CD8-positive, alpha-beta memory T cell (primary cell): ENCODE data around the gene TRMT1. TPM values are rescaled to one million over a fixed set of nuclear protein-coding genes. Genes with fewer than 3 reads are reported as not detected.

Experiments used
- CTCF ChIA-PET: fragments of 350-600 bp; sonication (Branson Sonifier 250); formaldehyde crosslinking; loops from one replicate; lab custom pipeline; 2021; ENCODE audit warnings: antibody characterized with exemption; lab: Charles Lee
- POLR2A ChIA-PET: fragments of 350-600 bp; sonication (Branson Sonifier 250); formaldehyde crosslinking; loops from one replicate; lab custom pipeline; 2021; ENCODE audit warnings: antibody characterized with exemption; lab: Charles Lee
- DNase-seq, 5 donors: peaks; one replicate each; pipeline versions ENCODE4 v3.0.0 to v3.0.0-alpha.2; 2020 to 2022; ENCODE audit warnings: mixed read lengths in 1 of 5
- H3K27ac ChIP-seq: one replicate; pipeline ENCODE4 v1.7.0; 2013; ENCODE audit warnings: low read depth, mild to moderate bottlenecking, low read length, moderate library complexity
- H3K27me3 ChIP-seq: 2 replicates; pipeline ENCODE4 v1.7.0; 2013; ENCODE audit warnings: low read length, mild to moderate bottlenecking; ENCODE audit not compliant: insufficient read depth, poor library complexity, severe bottlenecking
- H3K36me3 ChIP-seq: 2 replicates; pipeline ENCODE4 v1.7.0; 2013; ENCODE audit warnings: mild to moderate bottlenecking, low read length, moderate library complexity; ENCODE audit not compliant: insufficient read depth
- H3K4me1 ChIP-seq: 2 replicates; pipeline ENCODE4 v1.7.0; 2013; ENCODE audit warnings: mild to moderate bottlenecking, low read length, moderate library complexity; ENCODE audit not compliant: insufficient read depth
- H3K4me3 ChIP-seq: 2 replicates; pipeline ENCODE4 v1.7.0; 2013; ENCODE audit warnings: mild to moderate bottlenecking, low read length
- H3K9me3 ChIP-seq: 2 replicates; pipeline ENCODE4 v1.7.0; 2013; ENCODE audit warnings: mild to moderate bottlenecking, low read length
- H3K27ac Mint-ChIP-seq, 8 donors: one replicate each; pipeline ENCODE4 v1.8.0; 2020 to 2021; ENCODE audit warnings: mixed read lengths in 8 of 8, mild to moderate bottlenecking in 6 of 8, inconsistent platforms in 3 of 8, moderate library complexity in 3 of 8
- H3K27me3 Mint-ChIP-seq, 2 donors: one replicate each; pipeline ENCODE4 v1.8.0; 2020 to 2021; ENCODE audit warnings: mixed read lengths in 2 of 2, mild to moderate bottlenecking in 1 of 2, moderate library complexity in 1 of 2
- H3K36me3 Mint-ChIP-seq, 3 donors: one replicate each; pipeline ENCODE4 v1.8.0; 2020 to 2021; ENCODE audit warnings: mixed read lengths in 3 of 3, inconsistent platforms in 1 of 3, mild to moderate bottlenecking in 1 of 3
- H3K4me1 Mint-ChIP-seq, 3 donors: one replicate each; pipeline ENCODE4 v1.8.0; 2020 to 2021; ENCODE audit warnings: mixed read lengths in 3 of 3, inconsistent platforms in 1 of 3, mild to moderate bottlenecking in 1 of 3
- H3K4me3 Mint-ChIP-seq, 7 donors: one replicate each; pipeline ENCODE4 v1.8.0; 2020 to 2021; ENCODE audit warnings: mixed read lengths in 7 of 7, mild to moderate bottlenecking in 6 of 7, moderate library complexity in 4 of 7, inconsistent platforms in 2 of 7
- H3K9me3 Mint-ChIP-seq, 5 donors: one replicate each; pipeline ENCODE4 v1.8.0; 2020 to 2022; ENCODE audit warnings: mixed read lengths in 5 of 5, mild to moderate bottlenecking in 3 of 5, moderate library complexity in 2 of 5, inconsistent platforms in 1 of 5
- polyA plus RNA-seq: library from polyadenylated mRNA; unstranded; fragments of 300-500 nt; fragmentation: Illumina TruSeq; gene quantifications from one replicate; pipeline ENCODE4 v1.2.3, GENCODE V29; 2021
- total RNA-seq, 2 experiments: library from RNA; stranded (reverse); gene quantifications; one replicate each; pipeline ENCODE4 v1.2.3, GENCODE V29; 2021

The TRMT1 gene
- total and polyA plus RNA-seq, 3 experiments from 2014 or later, result 18.2 to 138 (median 138) TPM

DNA sequence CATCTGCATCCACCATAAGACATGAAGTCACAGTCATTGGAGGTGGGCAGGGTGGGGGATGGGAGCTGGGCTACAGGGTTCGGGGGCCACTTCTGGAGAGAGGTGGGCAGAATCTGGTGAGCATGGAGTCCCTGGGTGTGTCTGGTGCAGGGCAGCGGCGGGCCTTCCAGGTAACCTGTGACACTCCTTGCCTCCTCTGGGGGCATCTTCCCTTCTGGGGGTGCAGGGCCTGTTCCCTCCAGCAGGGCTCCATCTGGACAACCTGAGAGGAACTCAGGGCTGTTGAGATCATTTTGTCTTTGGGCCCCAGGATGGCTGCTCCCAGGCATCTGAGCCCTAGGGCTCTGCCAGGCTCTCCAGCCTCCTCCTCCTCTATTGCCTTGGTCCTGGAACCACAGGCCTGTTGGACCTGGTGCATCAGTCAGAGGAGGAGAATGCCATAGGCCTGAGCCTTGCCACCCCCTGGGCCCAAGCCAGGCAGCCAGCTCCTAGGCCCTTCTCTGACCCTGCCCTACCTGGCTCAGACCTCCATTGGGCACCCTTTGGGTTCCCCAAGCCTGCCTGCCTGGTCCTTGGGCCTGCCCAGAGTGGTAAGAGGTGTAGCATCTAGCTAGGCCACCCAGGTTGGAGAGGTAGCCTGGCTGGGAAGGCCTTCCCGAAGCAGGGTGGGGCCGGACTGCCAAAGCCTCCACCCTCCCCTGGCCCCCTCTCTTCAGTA lies 27.2 kb downstream of the TRMT1 start:
- CTCF ChIA-PET, result interaction anchor here (1.6 to 2.0 kb wide), 2 partner anchors 28 to 124 kb away, joined by 5 to 7 read pairs; no protein-coding TSS in a partner anchor
- Histone ChIP-seq H3K4me3 (no peak overlapping the region), H3K36me3 (no peaks in the 10 kb centered on the region), H3K4me1 (no peaks in the 10 kb centered on the region), H3K27me3 (no peaks in the 10 kb centered on the region), H3K27ac (no peak overlapping the region), H3K9me3 (no peaks in the 10 kb centered on the region)
- Mint-ChIP-seq H3K4me3 (no peak overlapping the region), H3K4me1 (peaks cover 0 to 3% (median 0%) of the 10 kb centered on the region in 3 donors), H3K36me3 (no peaks in the 10 kb centered on the region), H3K27ac (no peak overlapping the region), H3K9me3 (no peaks in the 10 kb centered on the region), H3K27me3 (peaks cover 0 to 4% of the 10 kb centered on the region in 2 donors)
- POLR2A ChIA-PET, result no interaction called here
- DNase-seq, result no peak

DNA sequence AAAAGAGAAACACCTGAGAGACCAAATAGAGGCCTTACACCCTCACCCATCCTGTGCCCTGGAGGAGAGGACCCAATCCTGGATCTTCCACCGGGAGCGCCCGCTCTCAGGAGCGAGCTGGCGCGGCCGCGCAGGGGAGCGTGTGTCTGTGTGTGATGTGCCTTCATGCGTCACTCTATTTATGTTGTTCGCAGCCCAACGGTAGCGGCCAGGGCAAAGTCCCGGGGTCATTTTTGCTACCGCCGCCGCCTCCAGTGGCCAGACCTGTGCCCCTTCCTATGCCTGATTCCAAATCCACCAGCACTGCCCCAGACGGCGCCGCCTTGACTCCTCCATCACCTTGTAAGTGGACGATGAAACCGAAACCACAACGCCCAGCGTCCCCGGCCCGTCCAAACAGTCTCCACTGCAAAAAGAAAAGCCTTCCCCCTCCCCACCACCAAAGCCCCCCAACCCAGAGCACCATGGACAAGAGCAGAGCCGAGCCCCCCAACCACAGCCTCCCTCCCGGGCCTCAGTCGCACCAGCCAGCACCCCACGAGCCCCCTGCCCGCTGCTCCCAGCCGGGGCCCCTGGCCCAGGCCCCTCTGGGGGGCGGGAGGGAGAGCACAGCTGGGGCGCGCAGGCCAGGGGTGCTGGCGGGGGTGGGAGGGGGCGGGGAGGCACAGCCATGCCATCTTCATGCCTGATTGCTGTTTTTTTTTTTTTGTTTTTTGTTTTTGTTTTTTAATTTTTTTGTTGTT lies 28.6 kb downstream of the TRMT1 start:
- H3K4me3 Mint-ChIP-seq, result no peak overlapping the region
- no peaks in the 10 kb centered on the region for H3K9me3 Mint-ChIP-seq
- no peaks in the 10 kb centered on the region for H3K27me3 Mint-ChIP-seq
- H3K4me3 ChIP-seq, result no peak overlapping the region
- POLR2A ChIA-PET, result no interaction called here
- no peaks in the 10 kb centered on the region for H3K4me1 ChIP-seq
- H3K9me3 ChIP-seq, result no peaks in the 10 kb centered on the region
- H3K4me1 Mint-ChIP-seq, result no peaks in the 10 kb centered on the region
- no peak overlapping the region for H3K27ac ChIP-seq
- H3K36me3 Mint-ChIP-seq, result no peaks in the 10 kb centered on the region
- no peaks in the 10 kb centered on the region for H3K27me3 ChIP-seq
- no peak for DNase-seq
- H3K27ac Mint-ChIP-seq, result no peak overlapping the region
- CTCF ChIA-PET, result no interaction called here
- H3K36me3 ChIP-seq, result no peaks in the 10 kb centered on the region

DNA sequence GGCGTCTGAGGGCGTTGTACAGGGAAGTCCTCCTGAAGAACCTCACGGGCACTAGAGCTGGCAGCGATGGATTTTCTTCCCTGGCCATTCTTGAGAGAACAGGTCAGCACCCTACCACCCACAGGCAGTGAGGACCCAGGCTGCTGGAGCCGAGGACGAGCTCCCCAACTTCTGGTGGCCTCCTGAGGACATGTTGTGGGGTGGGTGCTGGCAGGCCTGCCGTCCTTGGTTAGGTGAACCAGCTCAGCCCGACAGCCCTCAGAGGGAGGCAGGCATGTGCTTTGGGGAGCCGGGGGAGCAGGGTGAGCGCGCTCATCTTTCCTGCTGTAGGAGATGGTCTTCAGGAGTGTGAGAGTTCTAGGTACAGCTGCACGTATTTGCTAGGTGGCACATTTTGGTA lies 29.2 kb downstream of the TRMT1 start:
- Mint-ChIP-seq H3K9me3 (no peaks in the 10 kb centered on the region), H3K4me1 (no peaks in the 10 kb centered on the region), H3K27ac (no peak overlapping the region), H3K36me3 (no peaks in the 10 kb centered on the region), H3K4me3 (no peak overlapping the region), H3K27me3 (no peaks in the 10 kb centered on the region)
- DNase-seq, result no peak
- CTCF ChIA-PET, result interaction anchor here (1.4 to 1.5 kb wide), 2 partner anchors 26 to 110 kb away, joined by 5 read pairs; no protein-coding TSS in a partner anchor
- H3K27me3 ChIP-seq, result no peaks in the 10 kb centered on the region
- no peak overlapping the region for H3K4me3 ChIP-seq
- no peaks in the 10 kb centered on the region for H3K9me3 ChIP-seq
- POLR2A ChIA-PET, result no interaction called here
- no peak overlapping the region for H3K27ac ChIP-seq
- no peaks in the 10 kb centered on the region for H3K4me1 ChIP-seq
- no peaks in the 10 kb centered on the region for H3K36me3 ChIP-seq

DNA sequence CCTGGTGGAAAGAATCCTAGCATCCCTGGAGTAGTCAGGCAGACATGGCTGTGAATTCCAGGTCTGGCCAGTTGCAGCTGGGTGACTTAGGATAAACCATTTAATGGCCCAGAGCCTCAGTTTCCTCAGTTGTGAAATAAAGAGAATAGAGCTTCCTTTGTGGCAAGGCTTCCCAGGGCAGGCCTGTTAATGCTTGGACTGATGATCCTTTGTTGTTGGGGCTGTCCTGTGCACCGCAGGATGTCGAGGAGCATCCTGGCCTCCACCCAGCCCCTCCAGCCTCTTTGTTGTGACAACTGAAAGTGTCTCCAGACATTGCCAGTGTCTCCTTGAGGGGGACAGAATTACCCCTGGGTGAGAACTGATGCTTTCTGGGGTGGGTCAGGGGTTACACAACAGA lies 30.2 kb downstream of the TRMT1 start:
- Histone ChIP-seq H3K27ac (no peak overlapping the region), H3K4me3 (no peak overlapping the region), H3K27me3 (no peaks in the 10 kb centered on the region), H3K4me1 (no peaks in the 10 kb centered on the region), H3K36me3 (no peaks in the 10 kb centered on the region), H3K9me3 (no peaks in the 10 kb centered on the region)
- ChIA-PET CTCF (interaction anchor here (0.7 to 1.5 kb wide), 3 partner anchors 25 to 121 kb away, joined by 4 to 5 read pairs (median 5); no protein-coding TSS in a partner anchor), POLR2A (interaction anchor here (0.6 kb wide), 1 partner anchor 80 kb away, joined by 4 read pairs; no protein-coding TSS in a partner anchor)
- H3K9me3 Mint-ChIP-seq, result no peaks in the 10 kb centered on the region
- no peak overlapping the region for H3K4me3 Mint-ChIP-seq
- no peaks in the 10 kb centered on the region for H3K27me3 Mint-ChIP-seq
- no peak overlapping the region for H3K27ac Mint-ChIP-seq
- no peak for DNase-seq
- H3K4me1 Mint-ChIP-seq, result no peaks in the 10 kb centered on the region
- no peaks in the 10 kb centered on the region for H3K36me3 Mint-ChIP-seq

DNA sequence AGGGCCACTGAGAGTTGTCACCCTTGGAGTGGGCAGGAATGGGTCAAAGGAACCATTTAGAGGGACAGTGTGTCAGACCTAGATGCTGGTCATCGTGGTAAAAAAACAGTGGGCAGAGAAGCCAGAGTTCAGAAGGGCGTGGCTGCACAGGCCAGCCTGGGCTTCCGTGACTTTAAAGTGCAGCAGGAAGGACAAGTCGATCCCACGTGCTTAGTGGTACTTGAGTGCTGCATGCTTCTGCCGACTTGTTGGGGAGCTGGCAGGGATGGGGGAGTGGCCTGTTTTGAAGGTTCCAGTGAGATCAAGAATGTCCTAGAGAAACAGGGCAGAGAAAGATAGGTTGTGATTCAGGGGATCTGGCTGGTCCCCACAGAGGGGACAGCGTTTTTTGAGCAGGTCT lies 30.9 kb downstream of the TRMT1 start:
- ChIA-PET CTCF (interaction anchor here (0.7 to 1.5 kb wide), 4 partner anchors 8 to 120 kb away, joined by 4 to 8 read pairs (median 5); no protein-coding TSS in a partner anchor), POLR2A (interaction anchor here (0.6 kb wide), 1 partner anchor 81 kb away, joined by 4 read pairs; no protein-coding TSS in a partner anchor)
- H3K36me3 ChIP-seq, result no peaks in the 10 kb centered on the region
- H3K27ac Mint-ChIP-seq, result peak overlapping the region in 1 of 8 donors; percentile 65
- no peaks in the 10 kb centered on the region for H3K27me3 Mint-ChIP-seq
- H3K27me3 ChIP-seq, result no peaks in the 10 kb centered on the region
- H3K9me3 Mint-ChIP-seq, result no peaks in the 10 kb centered on the region
- H3K4me1 Mint-ChIP-seq, result no peaks in the 10 kb centered on the region
- no peak overlapping the region for H3K4me3 ChIP-seq
- no peak overlapping the region for H3K4me3 Mint-ChIP-seq
- H3K4me1 ChIP-seq, result no peaks in the 10 kb centered on the region
- no peaks in the 10 kb centered on the region for H3K9me3 ChIP-seq
- no peak overlapping the region for H3K27ac ChIP-seq
- no peak for DNase-seq
- H3K36me3 Mint-ChIP-seq, result no peaks in the 10 kb centered on the region

DNA sequence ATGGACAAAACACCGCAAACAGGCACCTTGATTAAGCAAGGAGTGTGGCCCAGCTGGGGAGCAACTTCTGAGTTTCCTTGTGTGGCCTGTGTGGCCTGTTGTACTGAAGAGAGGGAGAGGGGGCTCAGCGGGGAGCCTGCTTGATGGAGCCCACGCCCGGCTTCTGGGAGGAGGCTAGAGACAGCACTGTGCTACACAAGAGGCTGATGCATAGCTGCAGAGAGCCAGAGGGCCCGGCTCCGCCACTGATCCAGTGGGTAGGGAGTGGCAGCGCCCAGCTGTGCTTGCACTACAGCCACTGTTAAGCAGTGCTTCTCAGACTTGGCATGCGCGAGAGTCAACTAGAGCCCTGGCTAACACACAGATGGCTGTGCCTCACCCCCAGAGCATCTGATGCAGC lies 32.9 kb downstream of the TRMT1 start:
- CTCF ChIA-PET, result interaction anchor here (1.6 to 1.9 kb wide), 2 partner anchors 11 to 106 kb away, joined by 5 to 6 read pairs; no protein-coding TSS in a partner anchor

DNA sequence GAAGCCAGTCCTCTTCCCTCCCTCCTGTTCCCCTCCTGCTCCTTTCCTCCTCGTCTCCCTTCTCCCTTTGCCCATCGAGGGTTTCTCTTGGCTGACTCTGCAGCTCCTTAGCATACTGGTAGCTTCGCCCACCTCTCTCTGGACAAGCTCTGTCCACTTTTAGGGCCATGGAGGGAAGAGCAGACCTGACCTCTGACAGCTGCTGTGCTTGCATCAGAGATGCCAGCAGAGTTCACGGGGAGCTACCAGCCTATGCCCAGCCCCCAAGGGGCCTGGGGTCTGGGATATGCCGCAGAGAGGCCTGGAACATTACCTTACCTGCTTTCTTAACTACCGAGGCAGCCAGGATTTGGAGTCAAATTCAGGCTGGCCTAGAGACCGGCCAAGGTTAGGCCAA lies 33.5 kb downstream of the TRMT1 start:
- Mint-ChIP-seq H3K27ac (no peak overlapping the region), H3K27me3 (no peaks in the 10 kb centered on the region), H3K9me3 (no peaks in the 10 kb centered on the region), H3K36me3 (no peaks in the 10 kb centered on the region), H3K4me1 (peaks cover 0 to 4% (median 0%) of the 10 kb centered on the region in 3 donors), H3K4me3 (no peak overlapping the region)
- Histone ChIP-seq H3K4me1 (no peaks in the 10 kb centered on the region), H3K27me3 (no peaks in the 10 kb centered on the region), H3K4me3 (no peak overlapping the region), H3K36me3 (no peaks in the 10 kb centered on the region), H3K9me3 (no peaks in the 10 kb centered on the region), H3K27ac (no peak overlapping the region)
- POLR2A ChIA-PET, result no interaction called here
- no peak for DNase-seq
- CTCF ChIA-PET, result interaction anchor here (1.2 to 2.1 kb wide), 3 partner anchors 12 to 118 kb away, joined by 3 to 8 read pairs (median 5); no protein-coding TSS in a partner anchor

More for the DNA sequence above, 32.9 kb downstream of the TRMT1 start:
- H3K27ac ChIP-seq, result no peak overlapping the region
- no peak overlapping the region for H3K27ac Mint-ChIP-seq
- H3K9me3 ChIP-seq, result no peaks in the 10 kb centered on the region
- H3K4me1 ChIP-seq, result no peaks in the 10 kb centered on the region
- H3K9me3 Mint-ChIP-seq, result no peaks in the 10 kb centered on the region
- no peaks in the 10 kb centered on the region for H3K36me3 ChIP-seq
- H3K27me3 ChIP-seq, result no peaks in the 10 kb centered on the region
- no peak overlapping the region for H3K4me3 ChIP-seq
- H3K4me3 Mint-ChIP-seq, result no peak overlapping the region
- H3K4me1 Mint-ChIP-seq, result peaks cover 0 to 4% (median 0%) of the 10 kb centered on the region in 3 donors
- no peak for DNase-seq
- H3K36me3 Mint-ChIP-seq, result no peaks in the 10 kb centered on the region
- POLR2A ChIA-PET, result no interaction called here
- H3K27me3 Mint-ChIP-seq, result no peaks in the 10 kb centered on the region
